Measurements from ENCODE around the gene WDR6. TPM values are rescaled to one million over a fixed set of nuclear protein-coding genes. Genes with fewer than 3 reads are reported as not detected.

WDR6 gene
- total and polyA plus RNA-seq, 9 of the 15 experiments (the other 6 are each of a cell fraction or from before 2014, with no cell fraction given), result 8.9 to 90.6 (median 44.7) TPM

- TF ChIP-seq MXI1 (IDR thresholded peaks at IDR 0.05; ENCODE audit: low read depth, low read length), result no peak
- TF ChIP-seq POLR2B (IDR thresholded peaks at IDR 0.05; ENCODE audit: low read depth, partially characterized antibody), result peak; percentile 98
- peak; percentile 78; the same call in 1 of the 2 replicates for TF ChIP-seq CBX1 (IDR thresholded peaks at IDR 0.05; ENCODE audit: low read depth)
- peak; percentile 84 for TF ChIP-seq NELFE (IDR thresholded peaks at IDR 0.05; ENCODE audit: insufficient read depth, insufficient read length)
- TF ChIP-seq MYBL2 (IDR thresholded peaks at IDR 0.05; ENCODE audit: low read depth), result peak; percentile 70
- TF ChIP-seq MYBL2 (CRISPR knock-in tag; IDR thresholded peaks at IDR 0.05; ENCODE audit: borderline replicate concordance), result no peak
- TF ChIP-seq EP400 (IDR thresholded peaks at IDR 0.05), result peak; percentile 83
- TF ChIP-seq ZNF740 (CRISPR knock-in tag; IDR thresholded peaks at IDR 0.05), result no peak
- no peak for TF ChIP-seq ZNF740 (tag; IDR thresholded peaks at IDR 0.05)
- 0 out of 2 replicates have a peak, but pooled peaks have one; percentile 50 for TF ChIP-seq FOXK1 (CRISPR knock-in tag; IDR thresholded peaks at IDR 0.05; ENCODE audit: borderline replicate concordance)
- 0 out of 2 replicates have a peak, but pooled peaks have one; percentile 62 for TF ChIP-seq CTBP1 (IDR thresholded peaks at IDR 0.05; ENCODE audit: borderline replicate concordance)
- no peak for TF ChIP-seq ZNF280A (IDR thresholded peaks at IDR 0.05; ENCODE audit: low read depth, partially characterized antibody)
- no peak for TF ChIP-seq PHTF2 (CRISPR knock-in tag; IDR thresholded peaks at IDR 0.05)
- peak in 1 of 2 experiments; percentile 54; a peak in 2 of 4 replicates for TF ChIP-seq HDAC1 (IDR thresholded peaks at IDR 0.05)
- peak; percentile 97 for TF ChIP-seq MTA3 (IDR thresholded peaks at IDR 0.05; ENCODE audit: borderline replicate concordance)
- peak; percentile 51; the same call in 1 of the 2 replicates for TF ChIP-seq TARDBP (IDR thresholded peaks at IDR 0.05)
- TF ChIP-seq CREM (IDR thresholded peaks at IDR 0.05; ENCODE audit: low read depth), result peak; percentile 93
- peak; percentile 70; the same call in 1 of the 2 replicates for TF ChIP-seq GTF2A2 (tag; IDR thresholded peaks at IDR 0.05)
- 0 out of 2 replicates have a peak, but pooled peaks have one; percentile 4 for TF ChIP-seq PHF21A (IDR thresholded peaks at IDR 0.05; ENCODE audit: borderline replicate concordance, low read depth)
- TF ChIP-seq SUPT5H (IDR thresholded peaks at IDR 0.05), result peak; percentile 99
- peak; percentile 80 for TF ChIP-seq ZEB2 (IDR thresholded peaks at IDR 0.05)
- peak in 1 of 2 experiments; percentile 75; a peak in 2 of 4 replicates for TF ChIP-seq CSDE1 (IDR thresholded peaks at IDR 0.05)
- peak in 1 of 2 experiments; percentile 31; a peak in 1 of 4 replicates for TF ChIP-seq ZMIZ1 (IDR thresholded peaks at IDR 0.05; ENCODE audit: low read depth in 2 of 2, low read length in 2 of 2)
- TF ChIP-seq POLR2AphosphoS2 (IDR thresholded peaks at IDR 0.05; ENCODE audit: low read length), result peak; percentile 87
These were observed 14.1 kb downstream of the WDR6 start (continued) for GRCh38 chr3:49021213-49021812.
